Peyer's patch (tissue), 4 donors: ENCODE data around the gene SPESP1. TPM values are rescaled to one million over a fixed set of nuclear protein-coding genes. Genes with fewer than 3 reads are reported as not detected.

Experiments used
- DNase-seq, 3 donors: peaks; one replicate each; pipeline ENCODE4 v3.0.0-alpha.2; 2017 to 2019
- H3K27ac ChIP-seq, 4 donors: fragments of 200-600 bp; sonication (generic); one replicate each; pipeline ENCODE4 v1.5.1; 2016 to 2019
- H3K27me3 ChIP-seq, 2 donors: fragments of 200-600 bp; sonication (generic); one replicate each; pipeline ENCODE4 v1.5.1; 2019
- H3K36me3 ChIP-seq, 3 donors: fragments of 200-600 bp; sonication (generic); one replicate each; pipeline ENCODE4 v1.5.1; 2016 to 2019
- H3K4me1 ChIP-seq, 4 donors: fragments of 200-600 bp; sonication (generic); one replicate each; pipeline ENCODE4 v1.5.1; 2016 to 2019
- H3K4me3 ChIP-seq, 4 donors: fragments of 200-600 bp; sonication (generic); 1 replicate in 3 of 4; 2 replicates in 1 of 4; pipeline ENCODE4 v1.5.1; 2016 to 2019; ENCODE audit warnings: mild to moderate bottlenecking in 1 of 4
- H3K9me3 ChIP-seq, 4 donors: fragments of 200-600 bp; sonication (generic); one replicate each; pipeline ENCODE4 v1.5.1; 2016 to 2019; ENCODE audit warnings: mild to moderate bottlenecking in 1 of 4
- CTCF ChIP-seq, 6 experiments: fragments of 450-650 bp in 4 of 6; fragments of 200-600 bp in 2 of 6; sonication (generic) in 1 of 6; IDR thresholded peaks; one replicate each; pipeline ENCODE4 v1.5.1; 2017 to 2019; ENCODE audit warnings: antibody characterized with exemption in 6 of 6, mild to moderate bottlenecking in 3 of 6, moderate library complexity in 1 of 6
- POLR2A ChIP-seq, 2 donors: fragments of 450-650 bp; IDR thresholded peaks; one replicate each; pipeline ENCODE4 v1.5.1; 2017; ENCODE audit warnings: antibody characterized with exemption in 2 of 2, mild to moderate bottlenecking in 2 of 2, moderate library complexity in 2 of 2
- total RNA-seq, 4 donors: library from RNA; depleted of rRNA; stranded (reverse); fragments of >200 nt; gene quantifications; one replicate each; pipeline ENCODE4 v1.1.0, GENCODE V29; 2016

Gene SPESP1
- total RNA-seq, 4 donors from 2014 or later: 0.85 to 1.9 TPM; not detected in 2

- no peaks in the 10 kb centered on the region for H3K27me3 ChIP-seq
- no peaks in the 10 kb centered on the region for H3K36me3 ChIP-seq
- no peak for DNase-seq
- no peak overlapping the region for H3K4me3 ChIP-seq
- no peak overlapping the region for H3K27ac ChIP-seq
- no peaks in the 10 kb centered on the region for H3K9me3 ChIP-seq
- TF ChIP-seq POLR2A (IDR thresholded peaks at IDR 0.05) (no peak), CTCF (IDR thresholded peaks at IDR 0.05) (no peak)
- no peaks in the 10 kb centered on the region for H3K4me1 ChIP-seq
These were observed 51.6 kb downstream of the SPESP1 start for GRCh38 chr15:68981941-68982340.

DNA sequence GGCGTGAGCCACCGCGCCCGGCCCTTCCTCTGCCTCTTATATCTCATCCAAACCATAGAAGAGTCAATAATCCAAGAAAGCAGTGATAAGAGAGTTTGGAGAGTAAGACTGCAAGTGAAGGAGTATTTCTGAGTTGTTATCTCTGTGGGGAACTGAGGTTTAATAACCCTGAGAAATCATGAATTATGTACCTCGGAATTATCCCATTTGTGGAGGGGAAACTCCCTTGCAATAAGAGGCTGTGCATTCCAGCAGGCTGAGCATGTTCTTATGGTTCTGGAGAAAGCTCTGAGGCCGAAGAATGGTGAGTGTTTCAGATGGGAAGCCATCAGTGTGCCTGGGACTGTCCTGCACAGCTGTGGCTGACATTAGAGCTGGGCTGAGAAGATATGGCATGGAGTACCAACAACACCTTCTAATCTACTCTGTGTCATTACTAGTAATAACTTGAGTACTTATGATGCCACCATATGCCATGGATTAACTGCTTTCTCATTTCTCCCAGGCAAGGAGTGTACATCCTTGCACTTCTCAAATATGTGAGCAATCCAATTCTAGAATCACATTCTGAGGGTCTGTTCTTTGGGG is 52.7 kb downstream of the SPESP1 start:
- no peaks in the 10 kb centered on the region for H3K9me3 ChIP-seq
- H3K36me3 ChIP-seq: no peaks in the 10 kb centered on the region
- no peaks in the 10 kb centered on the region for H3K4me1 ChIP-seq
- no peak for TF ChIP-seq POLR2A (IDR thresholded peaks at IDR 0.05)
- H3K27ac ChIP-seq: no peak overlapping the region
- no peak for DNase-seq
- H3K27me3 ChIP-seq: no peaks in the 10 kb centered on the region
- H3K4me3 ChIP-seq: no peak overlapping the region

GRCh38 chr15:68983961-68984481 is 53.7 kb downstream of the SPESP1 start:
- TF ChIP-seq CTCF (IDR thresholded peaks at IDR 0.05): no peak
- no peak for TF ChIP-seq POLR2A (IDR thresholded peaks at IDR 0.05)
- no peaks in the 10 kb centered on the region for H3K9me3 ChIP-seq
- no peak for DNase-seq
- H3K4me1 ChIP-seq: no peaks in the 10 kb centered on the region
- no peaks in the 10 kb centered on the region for H3K36me3 ChIP-seq
- no peak overlapping the region for H3K4me3 ChIP-seq
- no peak overlapping the region for H3K27ac ChIP-seq
- no peaks in the 10 kb centered on the region for H3K27me3 ChIP-seq

DNA sequence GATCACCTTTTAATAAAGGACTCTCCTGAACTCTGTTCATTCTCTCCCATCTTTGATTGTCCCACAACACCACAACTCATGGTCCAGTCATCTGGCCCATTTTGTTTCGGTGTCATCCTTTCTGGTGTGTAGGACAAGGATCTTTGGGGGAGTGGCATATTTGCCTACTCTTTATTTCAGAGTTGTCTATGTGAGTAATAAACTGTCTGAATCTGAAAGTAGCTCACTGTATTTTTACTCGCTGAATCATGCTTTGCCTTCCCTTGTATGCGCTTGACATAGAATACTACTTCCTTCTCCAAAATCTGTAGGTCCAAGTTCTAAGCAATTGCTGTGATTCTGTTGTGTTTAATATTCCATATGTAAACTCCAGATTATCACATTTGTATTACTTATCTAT is 54.3 kb downstream of the SPESP1 start:
- Histone ChIP-seq H3K9me3 (no peaks in the 10 kb centered on the region), H3K27ac (no peak overlapping the region), H3K36me3 (no peaks in the 10 kb centered on the region), H3K4me3 (no peak overlapping the region), H3K4me1 (no peaks in the 10 kb centered on the region), H3K27me3 (no peaks in the 10 kb centered on the region)
- no peak for DNase-seq
- TF ChIP-seq POLR2A (IDR thresholded peaks at IDR 0.05) (no peak), CTCF (IDR thresholded peaks at IDR 0.05) (no peak)

DNA sequence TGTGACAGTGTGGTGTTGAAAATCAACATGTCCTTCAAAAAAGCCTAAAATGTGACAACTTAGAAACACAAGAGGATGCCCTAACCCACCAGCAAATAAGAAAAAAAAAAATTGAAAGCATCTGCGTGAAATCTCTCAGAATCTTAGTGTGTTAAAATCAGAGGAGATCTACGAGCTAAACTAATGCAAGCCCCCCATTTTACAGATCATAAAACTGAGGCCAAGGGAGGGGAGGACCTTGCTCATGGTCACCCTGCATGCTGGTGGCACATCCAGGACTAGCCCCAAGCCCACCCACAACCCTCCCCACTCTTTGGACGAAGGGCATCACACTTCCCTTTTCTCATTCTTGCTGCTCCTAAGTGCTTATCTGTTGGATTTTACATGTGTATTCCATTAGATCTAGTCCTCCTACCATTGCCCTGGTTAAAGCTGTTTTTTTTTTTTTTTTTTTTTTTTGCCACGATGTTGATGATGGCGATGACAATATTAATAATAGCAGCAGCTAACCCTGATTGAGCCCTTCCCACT is 55.1 kb downstream of the SPESP1 start:
- Histone ChIP-seq H3K27me3 (no peaks in the 10 kb centered on the region), H3K4me1 (no peaks in the 10 kb centered on the region), H3K27ac (no peak overlapping the region), H3K36me3 (no peaks in the 10 kb centered on the region), H3K9me3 (no peaks in the 10 kb centered on the region), H3K4me3 (no peak overlapping the region)
- no peak for DNase-seq
- no peak for TF ChIP-seq CTCF (IDR thresholded peaks at IDR 0.05)
- no peak for TF ChIP-seq POLR2A (IDR thresholded peaks at IDR 0.05)

DNA sequence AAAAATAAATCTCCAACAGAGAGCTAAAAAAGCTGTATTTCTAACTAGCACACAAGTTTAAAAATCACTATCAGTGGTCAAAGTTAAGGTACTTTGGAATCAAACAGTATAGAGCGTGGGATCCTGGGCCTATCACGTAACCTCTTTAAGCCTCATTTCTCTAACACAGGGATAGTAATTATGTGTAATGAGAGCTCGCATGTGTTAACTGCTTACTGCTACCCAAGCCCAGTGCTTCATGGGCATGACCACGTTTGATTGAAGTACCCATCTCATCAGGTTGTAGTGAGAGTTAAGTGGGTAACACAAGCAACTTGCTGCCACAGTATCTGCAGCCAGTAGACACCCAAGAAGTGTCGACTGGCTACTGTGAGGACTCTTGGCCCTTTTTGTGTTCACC is 56.0 kb downstream of the SPESP1 start:
- Histone ChIP-seq H3K27me3 (no peaks in the 10 kb centered on the region), H3K4me1 (no peaks in the 10 kb centered on the region), H3K4me3 (no peak overlapping the region), H3K27ac (no peak overlapping the region), H3K36me3 (no peaks in the 10 kb centered on the region), H3K9me3 (no peaks in the 10 kb centered on the region)
- TF ChIP-seq POLR2A (IDR thresholded peaks at IDR 0.05) (no peak), CTCF (IDR thresholded peaks at IDR 0.05) (no peak)
- no peak for DNase-seq
